Left ventricle myocardium inferior (tissue), 1 donor: Measurements from ENCODE around the gene OR8D1. TPM values are rescaled to one million over a fixed set of nuclear protein-coding genes. Genes with fewer than 3 reads are reported as not detected.

Experiments used
- DNase-seq: peaks from one replicate; pipeline ENCODE4 v3.0.0-alpha.2; 2020
- H3K27ac ChIP-seq: fragments of 200-600 bp; replicated peaks from 2 replicates; pipeline ENCODE4 v1.8.0; 2021
- H3K27me3 ChIP-seq: fragments of 200-600 bp; 2 replicates; pipeline ENCODE4 v1.8.0; 2021; ENCODE audit warnings: low read depth
- H3K36me3 ChIP-seq: fragments of 200-600 bp; 2 replicates; pipeline ENCODE4 v1.8.0; 2021
- H3K4me1 ChIP-seq: fragments of 200-600 bp; 2 replicates; pipeline ENCODE4 v1.8.0; 2021
- H3K4me3 ChIP-seq: fragments of 200-600 bp; 2 replicates; pipeline ENCODE4 v1.8.0; 2021; ENCODE audit warnings: mild to moderate bottlenecking, moderate library complexity
- H3K9me3 ChIP-seq: fragments of 200-600 bp; replicated peaks from 2 replicates; pipeline ENCODE4 v1.8.0; 2021
- intact Hi-C: fragments of 100-400 bp; cut with micrococcal nuclease; formaldehyde crosslinking; loops from one replicate; pipeline ENCODE4 v1.11.0; 2022
- total RNA-seq: library from RNA; stranded (reverse); fragmentation: NEBNext Ultra II Directional; extraction: Animal tissue kit (Norgen Biotek cat#: 25700); gene quantifications from one replicate; pipeline ENCODE4 v1.2.1, GENCODE V29; 2021
- TF ChIP-seq, protein P1 (sequence below): fragments of 200-600 bp; IDR thresholded peaks from 2 replicates; pipeline ENCODE4 v1.8.0; 2021; ENCODE audit warnings: antibody characterized with exemption, mild to moderate bottlenecking, borderline replicate concordance
- donor health status: DM: no; HTN: yes; CAD: no; lungs with severe emphysema.

The OR8D1 gene
- total RNA-seq, 1 donor from 2014 or later = not detected

GRCh38 chr11:124296016-124296415 is 17.7 kb downstream of the OR8D1 start:
- Histone ChIP-seq H3K4me3 (no peak overlapping the region), H3K27me3 (no peaks in the 10 kb centered on the region), H3K27ac (no peak overlapping the region), H3K4me1 (no peaks in the 10 kb centered on the region), H3K9me3 (peaks cover 3% of the 10 kb centered on the region), H3K36me3 (no peaks in the 10 kb centered on the region)
- DNase-seq = no peak
- TF ChIP-seq, protein P1, sequence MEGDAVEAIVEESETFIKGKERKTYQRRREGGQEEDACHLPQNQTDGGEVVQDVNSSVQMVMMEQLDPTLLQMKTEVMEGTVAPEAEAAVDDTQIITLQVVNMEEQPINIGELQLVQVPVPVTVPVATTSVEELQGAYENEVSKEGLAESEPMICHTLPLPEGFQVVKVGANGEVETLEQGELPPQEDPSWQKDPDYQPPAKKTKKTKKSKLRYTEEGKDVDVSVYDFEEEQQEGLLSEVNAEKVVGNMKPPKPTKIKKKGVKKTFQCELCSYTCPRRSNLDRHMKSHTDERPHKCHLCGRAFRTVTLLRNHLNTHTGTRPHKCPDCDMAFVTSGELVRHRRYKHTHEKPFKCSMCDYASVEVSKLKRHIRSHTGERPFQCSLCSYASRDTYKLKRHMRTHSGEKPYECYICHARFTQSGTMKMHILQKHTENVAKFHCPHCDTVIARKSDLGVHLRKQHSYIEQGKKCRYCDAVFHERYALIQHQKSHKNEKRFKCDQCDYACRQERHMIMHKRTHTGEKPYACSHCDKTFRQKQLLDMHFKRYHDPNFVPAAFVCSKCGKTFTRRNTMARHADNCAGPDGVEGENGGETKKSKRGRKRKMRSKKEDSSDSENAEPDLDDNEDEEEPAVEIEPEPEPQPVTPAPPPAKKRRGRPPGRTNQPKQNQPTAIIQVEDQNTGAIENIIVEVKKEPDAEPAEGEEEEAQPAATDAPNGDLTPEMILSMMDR = no peak
- intact Hi-C loops = no loop called here

DNA sequence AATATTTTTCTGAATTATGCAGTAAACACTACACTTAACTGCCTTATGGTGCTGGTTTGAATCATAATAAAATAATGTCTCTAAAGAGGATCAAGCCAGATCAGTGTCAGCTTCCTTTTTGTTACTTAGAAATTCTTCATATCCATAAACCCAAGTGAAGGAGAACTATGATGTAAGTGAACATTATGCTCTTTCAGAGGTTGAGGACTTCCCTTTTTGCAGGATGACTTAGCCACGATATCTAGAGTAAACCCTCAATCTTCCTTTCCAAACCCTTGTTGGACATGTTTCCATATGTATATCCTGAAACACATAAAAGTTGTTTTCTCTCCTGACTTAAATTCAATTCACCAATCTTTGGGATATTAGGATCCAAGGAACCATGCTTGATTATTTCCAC is 19.1 kb downstream of the OR8D1 start:
- DNase-seq = no peak
- Histone ChIP-seq H3K27ac (no peak overlapping the region), H3K9me3 (peaks cover 17% of the 10 kb centered on the region), H3K4me3 (no peak overlapping the region), H3K36me3 (no peaks in the 10 kb centered on the region), H3K27me3 (no peaks in the 10 kb centered on the region), H3K4me1 (no peaks in the 10 kb centered on the region)
- intact Hi-C loops = no loop called here
- TF ChIP-seq, protein P1 = no peak

- Histone ChIP-seq H3K9me3 (peaks cover 77% of the 10 kb centered on the region), H3K27me3 (no peaks in the 10 kb centered on the region), H3K4me1 (no peaks in the 10 kb centered on the region), H3K4me3 (no peak overlapping the region), H3K27ac (no peak overlapping the region), H3K36me3 (no peaks in the 10 kb centered on the region)
- DNase-seq = no peak
- intact Hi-C loops = no loop called here
- TF ChIP-seq, protein P1 = no peak
Observed at GRCh38 chr11:124285610-124286344, 28.0 kb downstream of the OR8D1 start.

DNA sequence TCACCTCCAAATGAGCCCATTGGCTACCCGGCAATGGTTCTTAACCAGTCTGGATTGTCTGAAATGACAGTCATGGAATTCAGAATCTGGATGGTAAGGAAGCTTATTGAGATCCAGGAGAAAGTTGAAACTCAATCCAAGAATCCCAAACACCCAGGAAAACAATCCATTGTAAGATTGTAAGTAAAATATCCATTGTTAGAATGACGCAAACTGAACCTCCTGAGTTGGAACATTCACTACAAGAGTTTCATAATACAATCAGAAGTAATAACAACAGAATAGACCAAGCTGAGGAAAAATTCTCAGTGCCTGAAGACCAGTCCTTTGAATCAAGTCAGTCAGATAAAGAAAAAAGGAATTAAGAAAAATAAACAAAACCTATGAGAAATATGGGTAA is 35.5 kb downstream of the OR8D1 start:
- no peaks in the 10 kb centered on the region for H3K4me1 ChIP-seq
- no peak overlapping the region for H3K4me3 ChIP-seq
- intact Hi-C loops = no loop called here
- no peak overlapping the region for H3K27ac ChIP-seq
- peaks cover 30% of the 10 kb centered on the region for H3K9me3 ChIP-seq
- no peaks in the 10 kb centered on the region for H3K27me3 ChIP-seq
- TF ChIP-seq, protein P1 = no peak
- no peaks in the 10 kb centered on the region for H3K36me3 ChIP-seq
- no peak for DNase-seq

- Histone ChIP-seq H3K27ac (no peak overlapping the region), H3K4me1 (no peaks in the 10 kb centered on the region), H3K4me3 (no peak overlapping the region), H3K9me3 (peaks cover 27% of the 10 kb centered on the region), H3K27me3 (no peaks in the 10 kb centered on the region), H3K36me3 (no peaks in the 10 kb centered on the region)
- no peak for DNase-seq
- intact Hi-C loops = no loop called here
- TF ChIP-seq, protein P1 = no peak
Observed at GRCh38 chr11:124277804-124278203, 35.9 kb downstream of the OR8D1 start.
